GM10248 (cell line): ENCODE results near the gene MGAT4C.

Experiments used
- CTCF ChIA-PET: fragments of 300-600 bp; sonication (Branson Sonifier 250); formaldehyde crosslinking; extraction: SDS; loops from one replicate; lab custom pipeline; 2021; ENCODE audit warnings: antibody characterized with exemption; lab: Yijun Ruan, JAX
- POLR2A ChIA-PET: fragments of 350-650 bp; sonication (Branson Sonifier 250); formaldehyde crosslinking; extraction: SDS; loops from one replicate; lab custom pipeline; 2020; ENCODE audit warnings: antibody characterized with exemption; lab: Yijun Ruan, JAX
- DNase-seq: peaks from one replicate; pipeline ENCODE4 v3.0.0; 2012; ENCODE audit errors: extremely low spot score
- TF ChIP-seq, protein P1 (sequence below): IDR thresholded peaks from 2 replicates; pipeline ENCODE4 v1.5.1; 2012; ENCODE audit warnings: mild to moderate bottlenecking, low read depth; ENCODE audit errors: extremely low read depth, missing control alignments, control extremely low read depth

MGAT4C gene

DNA sequence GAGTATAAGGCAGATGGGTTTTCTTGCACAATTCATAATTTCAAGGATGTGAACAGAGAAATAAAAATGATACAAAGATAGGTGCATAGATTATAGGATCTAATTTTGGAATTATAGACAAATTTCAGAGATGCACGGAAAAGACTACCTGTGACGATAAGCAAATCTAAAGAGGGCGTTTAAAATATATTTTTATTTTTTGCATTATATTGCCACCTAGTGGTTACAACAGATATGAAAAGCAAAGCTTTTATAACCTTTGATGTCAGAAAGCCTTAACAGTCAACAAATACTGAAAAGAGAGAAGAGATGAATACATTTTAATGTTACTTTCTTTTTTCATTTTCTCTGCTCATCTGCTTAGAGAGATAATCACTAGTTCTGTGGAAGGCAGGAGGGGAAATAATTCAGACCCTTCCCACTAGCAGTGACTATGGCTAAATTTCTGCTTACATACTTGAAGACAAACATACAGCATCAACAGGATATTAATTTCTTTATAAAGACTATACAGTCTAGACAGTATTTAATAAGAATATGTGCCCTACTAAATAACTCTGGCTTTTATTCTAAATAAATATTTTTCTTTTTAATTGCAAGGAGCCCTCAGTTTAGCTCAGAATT, 335.8 kb downstream of the MGAT4C start:
- ChIA-PET POLR2A (no interaction called here), CTCF (interaction anchor here (0.7 to 2.0 kb wide), 14 partner anchors 10 to 1047 kb away, joined by 3 to 18 read pairs (median 4); no protein-coding TSS in a partner anchor)
- TF ChIP-seq, protein P1, sequence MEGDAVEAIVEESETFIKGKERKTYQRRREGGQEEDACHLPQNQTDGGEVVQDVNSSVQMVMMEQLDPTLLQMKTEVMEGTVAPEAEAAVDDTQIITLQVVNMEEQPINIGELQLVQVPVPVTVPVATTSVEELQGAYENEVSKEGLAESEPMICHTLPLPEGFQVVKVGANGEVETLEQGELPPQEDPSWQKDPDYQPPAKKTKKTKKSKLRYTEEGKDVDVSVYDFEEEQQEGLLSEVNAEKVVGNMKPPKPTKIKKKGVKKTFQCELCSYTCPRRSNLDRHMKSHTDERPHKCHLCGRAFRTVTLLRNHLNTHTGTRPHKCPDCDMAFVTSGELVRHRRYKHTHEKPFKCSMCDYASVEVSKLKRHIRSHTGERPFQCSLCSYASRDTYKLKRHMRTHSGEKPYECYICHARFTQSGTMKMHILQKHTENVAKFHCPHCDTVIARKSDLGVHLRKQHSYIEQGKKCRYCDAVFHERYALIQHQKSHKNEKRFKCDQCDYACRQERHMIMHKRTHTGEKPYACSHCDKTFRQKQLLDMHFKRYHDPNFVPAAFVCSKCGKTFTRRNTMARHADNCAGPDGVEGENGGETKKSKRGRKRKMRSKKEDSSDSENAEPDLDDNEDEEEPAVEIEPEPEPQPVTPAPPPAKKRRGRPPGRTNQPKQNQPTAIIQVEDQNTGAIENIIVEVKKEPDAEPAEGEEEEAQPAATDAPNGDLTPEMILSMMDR: peak; percentile 49
- peak; percentile 23 for DNase-seq
